ENCODE results near the gene LARGE1. TPM values are rescaled to one million over a fixed set of nuclear protein-coding genes. Genes with fewer than 3 reads are reported as not detected.
A peak's percentile ranks its signal among the peaks of the same experiment; 100 is the strongest.

Gene LARGE1
- total and polyA plus RNA-seq, 2 of the 8 experiments (the other 6 are each of a cell fraction or from before 2014, with no cell fraction given) = 43.7 to 83.0 TPM

GRCh38 chr22:33832558-33833151 is 87.6 kb downstream of the LARGE1 start:
- H3K4me3 ChIP-seq (ENCODE audit: extremely low read depth in 1 of 4, insufficient read depth in 2 of 4, low read depth in 3 of 4, low read length in 4 of 4) = no peak overlapping the region
- no peak overlapping the region for H2BK5ac ChIP-seq (ENCODE audit: low read depth, low read length)
- peaks cover 6 to 10% of the 10 kb centered on the region in 2 experiments for H4K20me1 ChIP-seq (replicated peaks in 1 of 2; ENCODE audit: control insufficient read depth in 1 of 2, insufficient read depth in 2 of 2, low read length in 2 of 2)
- no peak overlapping the region for H2BK12ac ChIP-seq (ENCODE audit: low read depth, low read length)
- H3K4me2 ChIP-seq (ENCODE audit: insufficient read depth in 1 of 2, low read depth in 2 of 2, low read length in 2 of 2) = no peak overlapping the region
- H2BK120ac ChIP-seq (replicated peaks; ENCODE audit: low read depth, low read length) = no peak overlapping the region
- H2BK20ac ChIP-seq (ENCODE audit: low read length) = no peak overlapping the region
- no peak overlapping the region for H3K9ac ChIP-seq (replicated peaks in 1 of 4; ENCODE audit: extremely low read depth in 1 of 4, low read depth in 3 of 4, low read length in 3 of 4)
- no peak overlapping the region for H3K18ac ChIP-seq (ENCODE audit: extremely low read depth, low read length)
- WGBS, 2 experiments (ENCODE audit: extremely low coverage in 1 of 2, insufficient coverage in 1 of 2, insufficient read length in 1 of 2, insufficient replicate concordance in 2 of 2, low coverage in 1 of 2, low lambda C conversion rate in 2 of 2, missing lambda C conversion rate in 1 of 2) = 76% methylated on average over 7 of the region's 7 CpGs; no CpG with 5 or more reads in 1 of the 2 experiments
- H3K79me1 ChIP-seq (ENCODE audit: low read depth, low read length) = peaks cover 33% of the 10 kb centered on the region
- H3K23me2 ChIP-seq (ENCODE audit: low read depth, low read length) = no peaks in the 10 kb centered on the region; the same call in none of the 2 replicates
- no peaks in the 10 kb centered on the region for H3K36me3 ChIP-seq (ENCODE audit: control insufficient read depth in 2 of 4, insufficient read depth in 4 of 4, low read length in 3 of 4)
- no peak overlapping the region for H3K27ac ChIP-seq (ENCODE audit: low read depth, low read length)
- H3K56ac ChIP-seq (replicated peaks; ENCODE audit: insufficient read length, low read depth, low read length) = no peak overlapping the region
- H3K4ac ChIP-seq (replicated peaks; ENCODE audit: insufficient read length, low read depth, low read length) = no peak overlapping the region
- no peak overlapping the region for H3K14ac ChIP-seq (ENCODE audit: insufficient read length)
- no peak overlapping the region for H4K5ac ChIP-seq (ENCODE audit: insufficient read length, low read depth, low read length)
- ChIA-PET POLR2A (ENCODE audit: partially characterized antibody) (interaction anchor here (0.8 to 1.5 kb wide), 2 partner anchors 10 to 17 kb away, joined by 3 to 7 read pairs; no protein-coding TSS in a partner anchor), CTCF (ENCODE audit: partially characterized antibody) (interaction anchor here (0.8 to 3.1 kb wide), 7 partner anchors 10 to 90 kb away, joined by 3 to 15 read pairs (median 4); no protein-coding TSS in a partner anchor)
- DNase-seq (ENCODE audit: low read depth in 1 of 2, low spot score in 2 of 2) (no peak), FAIRE-seq (no peak)
- H4K8ac ChIP-seq (ENCODE audit: extremely low read depth, insufficient read depth, low read length) = no peak overlapping the region
- peaks cover 15 to 52% (median 32%) of the 10 kb centered on the region in 4 experiments for H3K4me1 ChIP-seq (replicated peaks in 1 of 4; ENCODE audit: control insufficient read depth in 3 of 4, insufficient read depth in 4 of 4, low read length in 3 of 4)
- peaks cover 14 to 97% of the 10 kb centered on the region in 2 experiments; a peak in 3 of 4 replicates for H3K79me2 ChIP-seq (ENCODE audit: control insufficient read depth in 1 of 2, insufficient read depth in 2 of 2, low read length in 2 of 2)
- peak overlapping the region; percentile 47; the same call in 1 of the 2 replicates for H2BK15ac ChIP-seq (ENCODE audit: low read length)
- no peak overlapping the region for H2AFZ ChIP-seq (ENCODE audit: low read length)
- 0 out of 2 replicates have a peak overlapping the region, but pooled peaks have one; percentile 54 for H2AK5ac ChIP-seq (ENCODE audit: low read depth, low read length)
- no peak overlapping the region for H4K91ac ChIP-seq (replicated peaks; ENCODE audit: insufficient read length, low read length)
- no peaks in the 10 kb centered on the region for H3K9me3 ChIP-seq (ENCODE audit: insufficient read depth in 2 of 2, low read depth in 1 of 2, low read length in 1 of 2)
- no peak overlapping the region for H3K23ac ChIP-seq (ENCODE audit: insufficient read length)
- no peaks in the 10 kb centered on the region for H3K27me3 ChIP-seq (replicated peaks in 1 of 4; ENCODE audit: control insufficient read depth in 3 of 4, extremely low read depth in 1 of 4, insufficient read depth in 3 of 4, low read length in 3 of 4)
- no peak for TF ChIP-seq RNF2 (IDR thresholded peaks at IDR 0.05; ENCODE audit: borderline replicate concordance, low read depth, low read length, missing control alignments, poor library complexity, severe bottlenecking)
- TF ChIP-seq POLR2A (IDR thresholded peaks at IDR 0.05; ENCODE audit: control extremely low read depth in 1 of 2, low read depth in 2 of 2, low read length in 2 of 2) = no peak
- no peak for TF ChIP-seq SAP30 (IDR thresholded peaks at IDR 0.05; ENCODE audit: insufficient read depth, insufficient replicate concordance, low read length)
- TF ChIP-seq SP2 (IDR thresholded peaks at IDR 0.05; ENCODE audit: low read length) = no peak
- TF ChIP-seq PHF8 (conservative IDR thresholded peaks at IDR 0.05; ENCODE audit: low read depth, low read length) = no peak
- no peak for TF ChIP-seq FOSL1 (IDR thresholded peaks at IDR 0.05; ENCODE audit: insufficient read depth, low read depth, low read length)
- TF ChIP-seq CHD1 (IDR thresholded peaks at IDR 0.05; ENCODE audit: low read depth, low read length) = no peak
- no peak for TF ChIP-seq RBBP5 (IDR thresholded peaks at IDR 0.05; ENCODE audit: borderline replicate concordance, low read depth, low read length)
- no peak for TF ChIP-seq KDM5A (IDR thresholded peaks at IDR 0.05; ENCODE audit: low read length)
- no peak for TF ChIP-seq NRF1 (IDR thresholded peaks at IDR 0.05; ENCODE audit: low read depth, low read length)
- no peak for TF ChIP-seq ATF2 (IDR thresholded peaks at IDR 0.05; ENCODE audit: low read length)
